SK-N-MC (cell line): Measurements from ENCODE around the gene PAK4.
"Not testable (repeated sequence)": the region's sequence is repeated elsewhere in the genome, so short reads cannot be mapped to it uniquely, and the experiment has no call there.

Experiments used
- DNase-seq: peaks from one replicate; pipeline ENCODE4 v3.0.0-alpha.2; 2011; ENCODE audit warnings: low read depth, low spot score
- H3K27ac ChIP-seq: fragments of 200-600 bp; sonication (generic); 2 replicates; pipeline ENCODE4 v1.5.1; 2016; ENCODE audit warnings: mixed run types
- H3K36me3 ChIP-seq: fragments of 200-600 bp; sonication (generic); 2 replicates; pipeline ENCODE4 v1.6.1; 2017; ENCODE audit warnings: antibody characterized with exemption, low read length, mixed read lengths; ENCODE audit not compliant: insufficient read depth
- H3K4me3 ChIP-seq: fragments of 200-600 bp; sonication (generic); 2 replicates; pipeline ENCODE4 v1.5.1; 2016
- H3K9ac ChIP-seq: fragments of 200-600 bp; sonication (generic); 2 replicates; pipeline ENCODE4 v1.8.0; 2017; ENCODE audit warnings: mixed run types, mixed read lengths; ENCODE audit not compliant: insufficient read length
- H3K9me3 ChIP-seq: fragments of 200-600 bp; sonication (generic); 2 replicates; pipeline ENCODE4 v1.6.1; 2017; ENCODE audit warnings: low read depth, mild to moderate bottlenecking, antibody characterized with exemption, low read length, moderate library complexity, mixed read lengths
- EZH2 ChIP-seq: fragments of 200-600 bp; sonication (generic); IDR thresholded peaks from one replicate; pipeline ENCODE4 v1.6.1; 2017; ENCODE audit warnings: antibody characterized with exemption
- FOXP2 ChIP-seq: optimal IDR thresholded peaks from 2 replicates; pipeline ENCODE3; 2011; ENCODE audit warnings: mild to moderate bottlenecking, moderate library complexity; ENCODE audit not compliant: insufficient read depth; ENCODE audit errors: extremely low read length, control extremely low read depth
- POLR2AphosphoS5 ChIP-seq: IDR thresholded peaks from 2 replicates; pipeline ENCODE4 v1.6.1; 2012; ENCODE audit warnings: mild to moderate bottlenecking, low read depth, low read length, borderline replicate concordance

PAK4 gene

DNA sequence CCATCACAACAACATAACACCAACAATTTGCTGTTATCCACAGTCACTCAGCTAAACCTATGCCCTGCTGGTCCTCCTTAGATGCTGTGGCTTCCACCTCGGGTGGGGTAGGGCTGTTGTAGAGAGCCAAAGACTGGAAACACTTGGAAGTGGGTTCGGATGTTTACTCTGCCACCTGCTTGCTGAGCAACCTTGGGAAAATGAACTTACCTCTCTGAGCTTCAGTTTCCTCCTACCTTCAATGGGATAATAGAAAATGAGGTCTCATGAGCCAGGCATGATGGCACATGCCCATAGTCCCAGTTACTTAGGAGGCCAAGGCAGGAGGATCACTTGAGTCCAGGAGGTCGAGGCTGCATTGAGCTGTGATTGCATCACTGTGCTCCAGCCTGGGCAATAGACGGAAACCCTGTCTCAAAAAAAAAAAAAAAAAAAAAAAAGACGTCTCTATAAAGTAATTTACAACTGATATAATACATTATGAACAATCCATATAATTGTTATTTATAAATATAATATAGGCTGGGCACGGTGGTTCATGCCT, 81.8 kb downstream of the PAK4 start:
- H3K36me3 ChIP-seq: no peaks in the 10 kb centered on the region

DNA sequence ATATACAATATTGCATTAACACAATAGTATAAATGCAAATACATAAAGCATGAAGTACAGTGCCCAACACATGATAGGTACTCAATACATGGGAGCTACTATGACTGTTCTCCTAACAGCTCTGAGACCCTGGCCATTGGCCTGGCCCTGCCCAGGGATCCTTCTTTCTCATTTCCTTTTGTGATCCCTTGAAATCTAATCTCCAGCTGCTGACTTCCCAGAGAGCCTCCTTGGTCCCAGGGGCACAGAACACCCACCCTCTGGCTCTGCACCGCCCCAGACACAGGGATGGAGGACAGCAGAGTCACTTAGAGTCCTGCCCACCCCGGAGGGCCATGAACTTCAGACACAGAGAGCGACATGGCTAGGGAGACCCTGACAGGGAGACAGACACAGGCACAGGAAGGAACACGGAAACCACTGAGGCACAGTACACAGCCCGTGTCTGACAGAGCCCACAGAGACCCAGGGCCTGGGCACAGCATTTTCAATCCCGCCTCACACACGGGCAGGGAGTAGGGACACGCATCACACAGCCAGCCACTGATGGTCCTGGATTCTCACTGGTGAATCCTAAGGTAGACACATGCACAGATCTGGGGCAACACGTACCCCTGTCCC, 82.7 kb downstream of the PAK4 start:
- no peak overlapping the region for H3K27ac ChIP-seq
- TF ChIP-seq FOXP2 (no peak), POLR2AphosphoS5 (no peak), EZH2 (no peak)
- DNase-seq: no peak
- H3K4me3 ChIP-seq: no peak overlapping the region
- no peaks in the 10 kb centered on the region for H3K9me3 ChIP-seq
- no peaks in the 10 kb centered on the region for H3K36me3 ChIP-seq
- no peak overlapping the region for H3K9ac ChIP-seq

More for the DNA sequence above, 81.8 kb downstream of the PAK4 start:
- Histone ChIP-seq H3K9ac (no peak overlapping the region), H3K27ac (no peak overlapping the region), H3K4me3 (no peak overlapping the region), H3K9me3 (no peaks in the 10 kb centered on the region)
- TF ChIP-seq POLR2AphosphoS5 (no peak), FOXP2 (no peak)
- no peak for DNase-seq

DNA sequence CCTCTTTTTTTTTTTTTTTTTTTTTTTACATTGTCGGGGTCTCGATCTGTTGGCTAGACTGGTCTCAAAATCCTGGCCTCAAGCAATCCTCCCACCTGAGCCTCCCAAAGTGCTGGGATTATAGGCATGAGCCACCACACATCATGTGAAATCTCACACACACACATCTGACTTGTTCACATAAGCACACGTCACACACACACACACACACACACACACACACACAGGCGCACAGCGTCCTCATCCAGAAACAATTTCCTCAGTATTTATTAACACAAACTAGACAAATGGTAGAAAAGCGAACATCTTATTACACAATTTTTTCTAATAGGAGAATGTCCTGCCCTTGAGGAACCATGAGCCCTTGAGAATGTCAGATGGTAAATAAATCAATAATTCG, 83.6 kb downstream of the PAK4 start:
- DNase-seq: no peak
- no peaks in the 10 kb centered on the region for H3K9me3 ChIP-seq

DNA sequence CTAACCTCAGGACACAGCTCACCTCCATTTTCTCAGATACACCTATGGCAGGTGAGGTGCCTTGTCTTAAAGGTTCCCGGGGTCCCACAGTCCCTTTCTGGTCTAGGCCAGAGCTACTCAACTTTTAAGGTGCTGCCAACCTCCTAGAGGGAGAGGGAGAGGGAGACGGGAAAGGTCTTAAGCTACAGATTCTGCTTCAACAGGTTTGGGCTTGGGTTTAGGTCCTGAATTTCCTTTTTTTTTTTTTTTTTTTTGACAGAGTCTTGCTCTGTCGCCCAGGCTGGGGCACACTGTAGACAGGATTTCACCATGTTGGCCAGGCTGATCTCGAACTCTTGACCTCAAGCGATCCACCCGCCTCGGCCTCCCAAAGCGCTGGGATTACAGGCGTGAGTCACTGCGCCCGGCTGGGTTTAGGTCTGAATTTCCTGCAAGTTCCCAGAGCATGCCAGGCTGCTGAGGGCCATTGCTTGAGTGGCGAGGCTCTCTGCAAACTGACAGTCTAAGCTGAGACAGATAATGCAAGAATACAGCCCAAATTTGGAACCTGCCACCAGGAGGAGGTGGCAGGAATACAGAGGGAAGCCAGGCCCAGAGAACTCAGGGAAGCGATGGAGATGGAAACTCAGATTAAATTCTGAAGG, 86.3 kb downstream of the PAK4 start:
- Histone ChIP-seq H3K36me3 (no peaks in the 10 kb centered on the region), H3K9me3 (no peaks in the 10 kb centered on the region), H3K9ac (no peak overlapping the region), H3K27ac (no peak overlapping the region), H3K4me3 (no peak overlapping the region)
- DNase-seq: no peak
- TF ChIP-seq EZH2: no peak
- no peak for TF ChIP-seq POLR2AphosphoS5
- TF ChIP-seq FOXP2: no peak

More for the DNA sequence above, 83.6 kb downstream of the PAK4 start:
- Histone ChIP-seq H3K36me3 (no peaks in the 10 kb centered on the region), H3K27ac (no peak overlapping the region), H3K9ac (no peak overlapping the region), H3K4me3 (no peak overlapping the region)
- TF ChIP-seq EZH2 (no peak), FOXP2 (no peak), POLR2AphosphoS5 (no peak)

DNA sequence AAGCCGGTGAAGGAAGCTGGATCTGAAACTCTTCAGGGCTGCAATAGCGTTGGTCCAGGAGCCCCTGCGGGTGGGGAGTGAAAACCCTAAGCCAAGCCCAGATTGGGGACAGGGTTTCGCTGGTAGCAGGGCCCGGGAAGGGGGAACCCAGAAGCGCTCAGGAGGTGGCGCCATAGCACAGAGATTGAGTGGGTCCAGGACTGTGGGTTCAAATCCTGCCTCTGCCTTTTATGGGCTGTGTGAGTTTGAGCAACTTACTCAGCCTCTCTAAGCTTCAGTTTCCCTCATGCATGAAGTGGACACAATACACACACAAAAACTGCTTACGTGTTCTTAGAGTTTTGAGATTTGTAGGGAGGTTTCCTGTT, 86.8 kb downstream of the PAK4 start:
- TF ChIP-seq EZH2 (no peak), FOXP2 (no peak), POLR2AphosphoS5 (no peak)
- peak; percentile 6 for DNase-seq
- no peak overlapping the region for H3K9ac ChIP-seq
- H3K27ac ChIP-seq: no peak overlapping the region
- H3K36me3 ChIP-seq: no peaks in the 10 kb centered on the region
- no peak overlapping the region for H3K4me3 ChIP-seq
- no peaks in the 10 kb centered on the region for H3K9me3 ChIP-seq

DNA sequence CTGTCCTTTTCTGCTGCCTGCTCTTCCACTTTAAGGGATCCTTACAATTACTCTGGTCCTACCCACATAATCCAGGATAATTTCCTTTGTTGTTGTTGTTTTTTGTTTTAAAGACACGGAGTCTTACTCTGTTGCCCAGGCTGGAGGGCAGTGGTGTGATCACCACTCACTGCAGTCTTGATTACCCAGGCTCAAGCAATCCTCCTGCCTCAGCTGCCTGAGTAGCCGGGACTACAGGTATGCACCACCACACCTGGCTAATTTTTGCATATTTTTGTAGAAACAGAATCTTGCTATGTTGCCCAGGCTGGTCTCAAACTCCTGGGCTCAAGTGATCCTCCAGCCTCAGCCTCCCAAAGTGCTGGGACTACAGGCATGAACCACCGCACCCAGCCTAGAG, 89.7 kb downstream of the PAK4 start:
- H3K27ac ChIP-seq, H3K9ac ChIP-seq, DNase-seq, H3K9me3 ChIP-seq, H3K4me3 ChIP-seq, H3K36me3 ChIP-seq: not testable (repeated sequence)

DNA sequence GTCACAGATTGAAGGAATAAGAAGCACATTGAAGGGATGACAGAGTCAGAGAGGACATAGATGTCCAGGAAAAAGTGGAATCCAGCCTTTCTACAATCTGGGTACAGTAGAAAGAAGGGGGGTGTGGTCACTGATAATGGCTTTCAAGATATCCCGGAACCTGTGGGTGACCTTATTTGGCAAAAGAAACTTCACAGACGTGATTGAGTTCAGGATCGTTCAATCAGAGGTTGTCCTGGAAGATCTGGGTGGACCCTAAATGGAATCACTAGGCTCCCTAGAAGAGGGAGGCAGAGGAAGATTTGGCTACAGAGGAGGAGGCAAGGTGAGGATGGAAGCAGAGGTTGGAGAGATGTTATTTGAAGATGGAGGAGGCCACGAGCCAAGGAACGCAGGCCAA, 91.5 kb downstream of the PAK4 start:
- no peak overlapping the region for H3K9ac ChIP-seq

DNA sequence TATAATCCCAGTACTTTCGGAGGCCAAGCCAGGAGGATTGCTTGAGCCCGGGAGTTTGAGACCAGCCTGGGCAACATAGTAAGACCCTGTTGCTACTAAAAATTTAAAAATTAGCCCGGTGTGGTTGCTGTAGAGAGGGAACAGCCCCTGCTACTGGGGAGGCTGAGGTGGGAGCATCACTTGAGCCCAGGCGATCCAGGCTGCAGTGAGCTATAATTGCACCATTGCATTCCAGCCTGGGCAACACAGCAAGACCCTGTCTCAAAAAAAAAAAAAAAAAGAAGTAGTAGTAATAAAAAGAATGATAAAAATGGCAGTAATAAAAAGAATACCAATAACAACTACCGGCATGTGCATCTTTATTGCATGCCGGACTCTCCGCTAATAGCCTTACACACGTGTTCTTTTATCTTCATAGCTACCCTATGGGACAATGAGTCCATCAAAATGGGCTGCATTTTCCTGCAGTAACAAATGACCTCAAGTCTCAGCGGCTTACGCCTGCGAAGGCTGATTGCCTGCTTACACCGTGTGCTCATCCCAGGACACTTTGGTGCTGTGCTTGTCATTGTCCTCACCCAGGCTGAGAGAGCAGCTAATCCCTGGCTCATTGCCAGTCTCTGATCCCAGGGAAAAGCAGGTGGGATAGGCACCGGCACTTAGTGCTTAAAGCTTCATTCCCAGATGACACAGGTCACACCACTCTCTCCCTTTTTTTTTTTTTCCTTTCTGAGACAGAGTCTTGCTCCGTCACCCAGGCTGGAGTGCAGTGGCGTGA, 92.8 kb downstream of the PAK4 start:
- no peak for TF ChIP-seq FOXP2
- TF ChIP-seq POLR2AphosphoS5: no peak
- TF ChIP-seq EZH2: no peak
- no peak overlapping the region for H3K4me3 ChIP-seq
- no peak overlapping the region for H3K27ac ChIP-seq
- H3K9ac ChIP-seq: no peak overlapping the region
- no peaks in the 10 kb centered on the region for H3K36me3 ChIP-seq
- DNase-seq: no peak
- H3K9me3 ChIP-seq: no peaks in the 10 kb centered on the region

More for the DNA sequence above, 91.5 kb downstream of the PAK4 start:
- DNase-seq: no peak
- Histone ChIP-seq H3K27ac (no peak overlapping the region), H3K4me3 (no peak overlapping the region), H3K36me3 (no peaks in the 10 kb centered on the region), H3K9me3 (no peaks in the 10 kb centered on the region)
- TF ChIP-seq FOXP2 (no peak), EZH2 (no peak), POLR2AphosphoS5 (no peak)

DNA sequence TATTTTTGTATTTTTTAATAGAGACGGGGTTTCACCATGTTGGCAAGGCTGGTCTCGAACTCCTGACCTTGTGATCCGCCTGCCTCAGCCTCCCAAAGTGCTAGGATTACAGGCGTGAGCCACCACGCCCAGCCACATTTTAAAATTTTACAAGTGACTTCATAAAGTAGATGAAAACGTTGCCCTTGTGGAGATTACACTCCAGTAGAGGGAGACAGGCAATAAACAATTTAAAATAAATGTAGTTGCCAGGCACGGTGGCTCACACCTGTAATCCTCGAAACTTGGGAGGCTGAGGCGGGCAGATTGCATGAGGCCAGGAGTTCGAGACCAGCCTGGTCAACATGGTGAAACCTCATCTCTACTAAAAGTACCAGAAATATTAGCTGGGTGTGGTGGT, 93.5 kb downstream of the PAK4 start:
- not testable (repeated sequence) for H3K9ac ChIP-seq, DNase-seq, H3K27ac ChIP-seq, H3K4me3 ChIP-seq, H3K36me3 ChIP-seq, H3K9me3 ChIP-seq
